ENCODE results near the gene MTG1. TPM values are rescaled to one million over a fixed set of nuclear protein-coding genes. Genes with fewer than 3 reads are reported as not detected.

MTG1 gene
- total and polyA plus RNA-seq, 2 experiments from 2014 or later = 45.7 to 68.6 TPM

- TF ChIP-seq CTCF (conservative IDR thresholded peaks at IDR 0.05; ENCODE audit: low read depth in 2 of 2) (no peak), ZNF114 (CRISPR knock-in tag; IDR thresholded peaks at IDR 0.05) (no peak), POLR2AphosphoS5 (IDR thresholded peaks at IDR 0.05; ENCODE audit: low read depth) (no peak), ETS1 (IDR thresholded peaks at IDR 0.05) (no peak), STAT1 (IDR thresholded peaks at IDR 0.05; ENCODE audit: unreplicated experiment) (no peak)
- TF ChIP-seq, protein P1, sequence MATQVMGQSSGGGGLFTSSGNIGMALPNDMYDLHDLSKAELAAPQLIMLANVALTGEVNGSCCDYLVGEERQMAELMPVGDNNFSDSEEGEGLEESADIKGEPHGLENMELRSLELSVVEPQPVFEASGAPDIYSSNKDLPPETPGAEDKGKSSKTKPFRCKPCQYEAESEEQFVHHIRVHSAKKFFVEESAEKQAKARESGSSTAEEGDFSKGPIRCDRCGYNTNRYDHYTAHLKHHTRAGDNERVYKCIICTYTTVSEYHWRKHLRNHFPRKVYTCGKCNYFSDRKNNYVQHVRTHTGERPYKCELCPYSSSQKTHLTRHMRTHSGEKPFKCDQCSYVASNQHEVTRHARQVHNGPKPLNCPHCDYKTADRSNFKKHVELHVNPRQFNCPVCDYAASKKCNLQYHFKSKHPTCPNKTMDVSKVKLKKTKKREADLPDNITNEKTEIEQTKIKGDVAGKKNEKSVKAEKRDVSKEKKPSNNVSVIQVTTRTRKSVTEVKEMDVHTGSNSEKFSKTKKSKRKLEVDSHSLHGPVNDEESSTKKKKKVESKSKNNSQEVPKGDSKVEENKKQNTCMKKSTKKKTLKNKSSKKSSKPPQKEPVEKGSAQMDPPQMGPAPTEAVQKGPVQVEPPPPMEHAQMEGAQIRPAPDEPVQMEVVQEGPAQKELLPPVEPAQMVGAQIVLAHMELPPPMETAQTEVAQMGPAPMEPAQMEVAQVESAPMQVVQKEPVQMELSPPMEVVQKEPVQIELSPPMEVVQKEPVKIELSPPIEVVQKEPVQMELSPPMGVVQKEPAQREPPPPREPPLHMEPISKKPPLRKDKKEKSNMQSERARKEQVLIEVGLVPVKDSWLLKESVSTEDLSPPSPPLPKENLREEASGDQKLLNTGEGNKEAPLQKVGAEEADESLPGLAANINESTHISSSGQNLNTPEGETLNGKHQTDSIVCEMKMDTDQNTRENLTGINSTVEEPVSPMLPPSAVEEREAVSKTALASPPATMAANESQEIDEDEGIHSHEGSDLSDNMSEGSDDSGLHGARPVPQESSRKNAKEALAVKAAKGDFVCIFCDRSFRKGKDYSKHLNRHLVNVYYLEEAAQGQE (IDR thresholded peaks at IDR 0.05; ENCODE audit: unreplicated experiment) = no peak
Observed at GRCh38 chr10:133442967-133443924, 49.3 kb downstream of the MTG1 start (continued).

- Mint-ChIP-seq H3K4me1 (no peaks in the 10 kb centered on the region), H3K27ac (no peak overlapping the region), H3K4me3 (no peak overlapping the region), H3K27me3 (ENCODE audit: insufficient read depth, low read depth, poor library complexity) (peaks cover 5% of the 10 kb centered on the region), H3K9me3 (peaks cover 83% of the 10 kb centered on the region), H3K36me3 (ENCODE audit: low read depth) (peaks cover 21% of the 10 kb centered on the region)
- ATAC-seq (no peak), DNase-seq (ENCODE audit: low spot score) (no peak)
- H3K4me1 ChIP-seq (ENCODE audit: insufficient read depth) = no peaks in the 10 kb centered on the region
- no peak overlapping the region for H3K4me3 ChIP-seq
- H2AFZ ChIP-seq = no peak overlapping the region
- H3K36me3 ChIP-seq (ENCODE audit: insufficient read depth) = no peaks in the 10 kb centered on the region
- H4K20me1 ChIP-seq (replicated peaks; ENCODE audit: insufficient read depth) = no peaks in the 10 kb centered on the region
- H3K4me2 ChIP-seq = no peak overlapping the region
- no peaks in the 10 kb centered on the region for H3K27me3 ChIP-seq (ENCODE audit: insufficient read depth)
- no peaks in the 10 kb centered on the region for H3F3A ChIP-seq (replicated peaks; ENCODE audit: low read depth)
- no peaks in the 10 kb centered on the region for H3K9me2 ChIP-seq (ENCODE audit: insufficient read depth)
- no peaks in the 10 kb centered on the region for H3K79me2 ChIP-seq (replicated peaks; ENCODE audit: insufficient read depth)
- no peak overlapping the region for H3K27ac ChIP-seq (ENCODE audit: low read depth)
- no peak for TF ChIP-seq EZH2 (IDR thresholded peaks at IDR 0.05; ENCODE audit: low read depth, unreplicated experiment)
- TF ChIP-seq CREB1 (CRISPR knock-in tag; IDR thresholded peaks at IDR 0.05; ENCODE audit: low read depth) = no peak
- no peak for TF ChIP-seq JUNB (IDR thresholded peaks at IDR 0.05; ENCODE audit: unreplicated experiment)
- no peak for TF ChIP-seq ETS1 (IDR thresholded peaks at IDR 0.05)
Observed at GRCh38 chr10:133444342-133445267, 50.6 kb downstream of the MTG1 start.
